Neural cell (in vitro differentiated cells): ENCODE data around the gene GAST. TPM values are rescaled to one million over a fixed set of nuclear protein-coding genes. Genes with fewer than 3 reads are reported as not detected.
A peak's percentile ranks its signal among the peaks of the same experiment; 100 is the strongest.

ENCODE experiments used
- H2AFZ ChIP-seq: fragments of 200-600, 300-800 bp; sonication (generic), shearing (Covaris generic); 2 replicates; pipeline ENCODE4 v1.6.0; 2014; ENCODE audit warnings: low read depth, mild to moderate bottlenecking, antibody characterized with exemption, low read length, moderate library complexity
- H3F3A ChIP-seq: fragments of 200-600 bp; shearing (Covaris generic); 2 replicates; pipeline ENCODE4 v1.6.1; 2016; ENCODE audit warnings: mild to moderate bottlenecking, moderate library complexity, mixed read lengths, antibody characterized with exemption, low read length; ENCODE audit not compliant: insufficient read depth, poor library complexity, severe bottlenecking
- H3K27ac ChIP-seq: fragments of 200-600, 300-800 bp; sonication (generic), shearing (Covaris generic); 2 replicates; pipeline ENCODE4 v1.5.1; 2014; ENCODE audit warnings: mild to moderate bottlenecking, low read length, moderate library complexity
- H3K27me3 ChIP-seq: fragments of 300-800, 200-600 bp; sonication (generic), shearing (Covaris generic); 2 replicates; pipeline ENCODE4 v1.6.0; 2014; ENCODE audit warnings: mild to moderate bottlenecking, low read depth, low read length, moderate library complexity; ENCODE audit not compliant: insufficient read depth
- H3K36me3 ChIP-seq: fragments of 300-800, 200-600 bp; sonication (generic), shearing (Covaris generic); 2 replicates; pipeline ENCODE4 v1.5.1; 2014; ENCODE audit warnings: mild to moderate bottlenecking, antibody characterized with exemption, low read length, moderate library complexity; ENCODE audit not compliant: insufficient read depth
- H3K4me2 ChIP-seq: fragments of 300-800, 200-600 bp; sonication (generic), shearing (Covaris generic); 2 replicates; pipeline ENCODE4 v1.6.0; 2014; ENCODE audit warnings: mild to moderate bottlenecking, low read length
- H3K4me3 ChIP-seq: fragments of 300-800, 200-600 bp; sonication (generic), shearing (Covaris generic); 2 replicates; pipeline ENCODE4 v1.5.1; 2014; ENCODE audit warnings: mild to moderate bottlenecking, low read length, moderate library complexity
- H3K79me2 ChIP-seq: fragments of 200-600 bp; shearing (Covaris generic); replicated peaks from 2 replicates; pipeline ENCODE4 v1.6.0; 2014; ENCODE audit warnings: mild to moderate bottlenecking, low read length, moderate library complexity; ENCODE audit not compliant: insufficient read depth
- H3K9ac ChIP-seq: fragments of 300-800, 200-600 bp; sonication (generic), shearing (Covaris generic); 2 replicates; pipeline ENCODE4 v1.6.1; 2016; ENCODE audit warnings: mild to moderate bottlenecking, low read length, mixed read lengths
- H3K9me2 ChIP-seq: fragments of 200-600 bp; shearing (Covaris generic); 2 replicates; pipeline ENCODE4 v1.6.1; 2016; ENCODE audit warnings: mild to moderate bottlenecking, low read length, mixed read lengths; ENCODE audit not compliant: insufficient read depth
- H3K9me3 ChIP-seq: fragments of 200-600, 300-800 bp; sonication (generic), shearing (Covaris generic); 2 replicates; pipeline ENCODE4 v1.6.1; 2016; ENCODE audit warnings: mild to moderate bottlenecking, mixed run types, low read length, moderate library complexity, mixed read lengths
- H4K20me1 ChIP-seq: fragments of 200-600 bp; shearing (Covaris generic); 2 replicates; pipeline ENCODE4 v1.6.1; 2016; ENCODE audit warnings: mild to moderate bottlenecking, mixed run types; ENCODE audit not compliant: insufficient read depth
- CTCF ChIP-seq: fragments of 450-650 bp; IDR thresholded peaks from 2 replicates; pipeline ENCODE4 v1.5.1; 2014; ENCODE audit warnings: antibody characterized with exemption, mild to moderate bottlenecking, moderate library complexity; ENCODE audit not compliant: poor library complexity, severe bottlenecking
- EP300 ChIP-seq: fragments of 450-650 bp; conservative IDR thresholded peaks from 2 replicates; pipeline ENCODE4 v1.6.1; 2014; ENCODE audit warnings: antibody characterized with exemption, mild to moderate bottlenecking, moderate library complexity; ENCODE audit not compliant: poor library complexity, severe bottlenecking
- MXI1 ChIP-seq: fragments of 450-650 bp; conservative IDR thresholded peaks from 2 replicates; pipeline ENCODE4 v1.6.1; 2014; ENCODE audit warnings: antibody characterized with exemption, mild to moderate bottlenecking; ENCODE audit not compliant: poor library complexity, severe bottlenecking
- POLR2AphosphoS5 ChIP-seq: IDR thresholded peaks from 2 replicates; pipeline ENCODE4 v1.6.1; 2012
- RAD21 ChIP-seq: fragments of 450-650 bp; conservative IDR thresholded peaks from 2 replicates; pipeline ENCODE4 v1.6.1; 2014; ENCODE audit warnings: antibody characterized with exemption, mild to moderate bottlenecking, moderate library complexity
- REST ChIP-seq: IDR thresholded peaks from 2 replicates; pipeline ENCODE4 v1.6.1; 2012; ENCODE audit warnings: borderline replicate concordance
- SMC3 ChIP-seq: fragments of 450-650 bp; conservative IDR thresholded peaks from 2 replicates; pipeline ENCODE4 v1.6.1; 2014; ENCODE audit warnings: antibody characterized with exemption, mild to moderate bottlenecking, moderate library complexity; ENCODE audit not compliant: poor library complexity
- TAF1 ChIP-seq: IDR thresholded peaks from 2 replicates; pipeline ENCODE4 v1.6.1; 2012; ENCODE audit warnings: low read depth
- polyA plus RNA-seq: library from polyadenylated mRNA; depleted of rRNA; stranded (reverse); fragments of >200 nt; gene quantifications from 2 replicates; pipeline ENCODE4 v1.2.3, GENCODE V29; 2014

GAST gene
- polyA plus RNA-seq, 1 donor from 2014 or later: not detected

GRCh38 chr17:41687828-41688640, 24.1 kb upstream of the GAST start:
- Histone ChIP-seq H3K9ac (peak overlapping the region; percentile 100), H3K4me2 (peak overlapping the region; percentile 88), H4K20me1 (peaks cover 22% of the 10 kb centered on the region), H3K79me2 (peaks cover 19% of the 10 kb centered on the region), H2AFZ (peak overlapping the region; percentile 51), H3K36me3 (peaks cover 19% of the 10 kb centered on the region), H3K27me3 (no peaks in the 10 kb centered on the region), H3K4me3 (peak overlapping the region; percentile 95), H3K9me2 (no peaks in the 10 kb centered on the region), H3F3A (peaks cover 3% of the 10 kb centered on the region), H3K9me3 (no peaks in the 10 kb centered on the region), H3K27ac (peak overlapping the region; percentile 93)
- no peak for TF ChIP-seq REST
- TF ChIP-seq TAF1: peak; percentile 77
- peak; percentile 34 for TF ChIP-seq CTCF
- peak; percentile 95 for TF ChIP-seq POLR2AphosphoS5
- no peak for TF ChIP-seq MXI1

- no peaks in the 10 kb centered on the region for H3K9me3 ChIP-seq
- peak within 1 kb of the TSS; percentile 100 for H3K9ac ChIP-seq
- H3K79me2 ChIP-seq: peaks cover 19% of the 10 kb centered on the region
- peaks cover 22% of the 10 kb centered on the region for H4K20me1 ChIP-seq
- H3K36me3 ChIP-seq: peaks cover 19% of the 10 kb centered on the region
- TF ChIP-seq EP300: peak; percentile 78
- TF ChIP-seq CTCF: no peak
- peak; percentile 92 for TF ChIP-seq TAF1
- TF ChIP-seq SMC3: peak; percentile 10
- no peak for TF ChIP-seq MXI1
- TF ChIP-seq REST: peak; percentile 92
- no peak for TF ChIP-seq RAD21
- TF ChIP-seq POLR2AphosphoS5: peak; percentile 96
- H3F3A ChIP-seq: peaks cover 3% of the 10 kb centered on the region
- H3K27me3 ChIP-seq: no peaks in the 10 kb centered on the region
- peak within 1 kb of the TSS; percentile 99 for H3K27ac ChIP-seq
- H2AFZ ChIP-seq: peak within 1 kb of the TSS; percentile 51
- no peaks in the 10 kb centered on the region for H3K9me2 ChIP-seq
- H3K4me3 ChIP-seq: peak within 1 kb of the TSS; percentile 95
- H3K4me2 ChIP-seq: peak within 1 kb of the TSS; percentile 88
Measured at GRCh38 chr17:41688641-41689496, 23.3 kb upstream of the GAST start, which contains the start of gene EIF1. Gene EIF1, plus strand, starts transcription at chr17:41688885. Its CDS starts 154 bp downstream, at chr17:41689039.
